Activated CD4-positive, alpha-beta T cell treated with anti-CD3 and anti-CD28 coated beads, Interleukin-2, amount 50 U/mL, for 16 hours (primary cell): Measurements from ENCODE around the gene RPL12.

ENCODE experiments used
- DNase-seq: peaks from one replicate; pipeline ENCODE4 v3.0.0-alpha.2; 2020

RPL12 gene

DNA sequence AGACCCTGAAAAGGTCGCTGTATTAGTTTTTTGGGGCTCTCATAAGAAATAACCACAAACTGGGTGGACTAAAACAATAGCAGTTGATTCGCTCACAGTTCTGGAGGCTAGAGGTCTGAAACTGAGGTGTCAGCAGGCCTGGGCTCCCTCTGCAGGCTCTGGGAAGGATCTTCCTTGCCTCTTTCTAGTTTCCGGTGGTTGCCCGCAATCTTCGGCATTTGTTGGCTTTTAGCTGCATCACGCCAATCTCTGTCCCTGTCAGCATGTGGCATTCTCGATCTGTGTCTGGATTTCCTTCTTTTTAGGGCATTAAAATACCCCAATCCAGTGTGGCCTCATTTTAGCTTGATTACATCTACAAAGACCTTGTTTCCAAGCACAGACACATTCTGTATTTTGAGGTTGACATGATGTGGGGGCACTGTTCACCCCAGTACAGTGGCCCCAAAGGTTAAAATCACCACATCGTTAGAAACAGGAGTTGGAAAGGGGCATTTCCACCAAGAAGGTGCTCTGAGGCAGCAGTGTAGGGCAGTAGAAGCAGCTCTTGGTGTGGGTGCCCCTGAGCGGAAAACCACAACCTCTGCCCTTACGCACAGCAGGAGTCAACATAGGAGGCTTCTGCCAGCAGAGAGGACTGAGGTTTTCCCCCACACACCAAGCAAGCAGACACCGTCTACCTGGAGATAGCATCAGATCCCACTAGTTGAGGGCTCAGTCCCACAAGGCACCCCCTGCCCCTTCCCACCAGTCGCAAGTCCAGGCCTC is 13.5 kb downstream of the RPL12 start:
- peak; percentile 65 for DNase-seq

DNA sequence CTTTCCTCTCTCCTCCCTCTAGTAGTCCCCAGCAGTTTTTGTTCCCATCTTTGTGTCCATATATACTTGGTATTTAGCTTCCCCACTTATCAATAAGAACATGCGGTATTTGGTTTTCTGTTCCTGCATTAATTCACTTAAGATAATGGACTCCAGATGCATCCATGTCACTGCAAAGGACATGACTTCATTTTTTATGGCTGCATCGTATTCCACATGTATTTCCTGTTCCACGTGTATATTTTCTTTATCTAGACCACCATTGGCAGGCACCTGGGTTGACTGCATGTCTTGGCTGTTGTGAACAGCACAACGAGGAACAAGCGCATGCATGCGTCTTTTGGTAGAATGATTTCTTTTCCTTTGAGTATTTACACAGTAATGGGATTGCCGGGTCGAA is 20.8 kb downstream of the RPL12 start:
- no peak for DNase-seq

DNA sequence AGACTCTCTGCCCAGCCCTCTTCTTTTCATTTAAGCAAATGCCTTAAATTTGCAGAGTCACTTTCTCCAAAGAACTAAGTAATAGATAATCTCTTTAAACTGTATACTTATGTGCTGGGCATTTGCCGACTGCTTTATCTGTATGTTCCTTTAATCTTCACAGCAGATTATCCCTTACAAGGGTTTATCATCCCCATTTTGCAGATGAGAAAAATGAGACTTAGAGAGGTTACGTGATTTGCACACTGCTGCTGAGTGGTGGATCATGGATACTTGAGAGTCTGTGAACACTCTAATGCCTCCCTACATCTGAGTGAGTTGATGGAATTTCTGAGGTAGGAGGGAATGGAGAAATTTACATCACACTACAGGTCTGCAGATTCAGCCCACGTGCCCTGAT is 22.9 kb downstream of the RPL12 start:
- DNase-seq = no peak

DNA sequence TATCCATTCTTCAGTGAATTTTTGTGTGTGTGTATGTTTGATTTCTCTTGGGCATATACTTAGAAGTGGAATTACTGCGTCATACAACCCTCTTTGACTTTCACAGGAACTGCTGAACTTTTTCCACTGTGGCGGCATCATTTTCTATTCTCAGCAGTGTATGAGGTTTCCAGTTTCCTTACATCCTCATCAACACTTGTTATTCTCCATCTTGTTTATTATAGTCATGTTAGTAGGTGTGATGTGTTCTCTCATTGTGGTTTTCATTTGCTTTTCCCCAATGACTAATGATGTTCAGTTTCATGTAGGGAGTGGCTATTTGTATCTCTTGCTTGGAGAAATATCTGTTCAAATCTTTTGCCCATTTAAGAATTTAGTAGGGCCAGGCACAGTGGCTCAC is 24.4 kb downstream of the RPL12 start:
- DNase-seq = peak; percentile 83

DNA sequence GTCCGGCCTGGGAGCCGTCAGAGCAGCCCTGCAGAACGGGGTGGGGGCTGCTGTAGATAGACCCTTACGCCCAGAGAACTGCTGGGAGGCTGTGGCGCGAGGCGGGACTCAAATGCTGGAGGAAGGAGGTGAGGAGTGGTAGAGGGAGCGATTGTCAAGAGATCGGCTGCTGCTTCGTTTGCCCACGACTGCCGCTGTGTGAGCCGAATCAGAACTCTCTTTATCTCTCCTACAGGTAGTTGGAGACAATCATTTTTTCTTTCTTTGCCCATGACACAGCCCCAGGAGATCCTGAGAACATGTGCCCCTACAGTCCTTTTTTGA is 26.6 kb downstream of the RPL12 start:
- peak; percentile 33 for DNase-seq

DNA sequence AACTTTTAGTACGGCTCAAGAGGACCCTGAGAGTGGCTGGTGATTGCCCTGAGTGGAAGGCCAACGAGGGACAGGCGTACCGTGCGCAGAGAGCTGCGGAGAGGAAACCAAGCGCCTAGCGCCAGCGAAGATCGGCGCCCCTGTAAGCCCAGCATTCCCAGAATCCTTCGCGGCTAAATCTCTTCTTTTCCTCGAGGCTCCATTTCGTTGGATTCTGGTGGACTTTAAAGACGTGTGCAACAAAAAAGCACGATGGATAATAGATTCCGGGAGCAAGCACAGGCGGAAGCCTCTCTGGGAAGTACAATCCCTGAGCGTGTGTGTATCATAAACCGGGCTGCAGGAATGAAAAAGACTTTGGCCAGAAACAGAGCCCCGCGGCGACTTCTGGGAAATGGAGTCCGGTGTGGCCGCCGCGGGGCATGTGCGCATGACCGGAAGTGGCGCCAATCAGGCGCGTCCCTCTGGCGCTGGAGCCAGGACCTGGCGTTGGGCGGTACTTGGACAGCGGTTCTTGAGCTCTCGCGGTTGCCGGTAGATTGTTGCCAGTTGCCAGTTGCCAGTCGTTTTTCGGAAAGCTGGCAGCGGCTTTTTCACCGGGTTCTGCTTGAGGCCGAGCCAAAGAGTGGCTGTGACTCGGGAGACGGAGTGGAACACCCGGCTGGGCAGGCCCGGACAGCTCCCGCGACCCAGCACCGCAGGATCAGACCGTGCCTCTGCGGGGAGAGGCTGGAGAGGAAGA is 27.1 kb downstream of the RPL12 start, which contains the start of gene ZNF79:
Gene ZNF79 (plus strand): TSS at position 449 of the 742 bp plus-strand sequence. CDS start 406 bp downstream, outside the sequence.
- DNase-seq = peak; percentile 94

DNA sequence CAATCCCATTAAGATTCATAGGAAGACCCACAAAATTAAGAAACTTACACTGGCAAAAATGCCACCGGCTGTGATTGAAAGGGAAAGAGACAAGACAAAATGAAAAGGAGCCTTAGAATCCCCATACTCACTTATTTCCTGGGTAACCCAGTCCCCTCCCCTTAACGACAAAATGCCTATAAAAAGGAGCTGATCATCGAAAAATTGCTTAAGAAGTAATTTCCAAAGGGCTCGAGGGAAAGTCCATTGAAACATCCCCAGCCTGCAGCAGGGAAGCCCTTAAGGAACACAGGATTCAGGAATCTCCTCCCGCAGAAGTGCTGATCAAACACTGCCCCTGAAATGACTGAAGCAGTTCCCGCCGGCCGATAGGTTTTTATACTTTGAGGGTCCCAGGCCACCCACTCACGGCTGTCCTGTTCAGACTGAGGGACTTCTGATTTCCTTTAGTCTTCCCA is 27.7 kb downstream of the RPL12 start:
- no peak for DNase-seq

DNA sequence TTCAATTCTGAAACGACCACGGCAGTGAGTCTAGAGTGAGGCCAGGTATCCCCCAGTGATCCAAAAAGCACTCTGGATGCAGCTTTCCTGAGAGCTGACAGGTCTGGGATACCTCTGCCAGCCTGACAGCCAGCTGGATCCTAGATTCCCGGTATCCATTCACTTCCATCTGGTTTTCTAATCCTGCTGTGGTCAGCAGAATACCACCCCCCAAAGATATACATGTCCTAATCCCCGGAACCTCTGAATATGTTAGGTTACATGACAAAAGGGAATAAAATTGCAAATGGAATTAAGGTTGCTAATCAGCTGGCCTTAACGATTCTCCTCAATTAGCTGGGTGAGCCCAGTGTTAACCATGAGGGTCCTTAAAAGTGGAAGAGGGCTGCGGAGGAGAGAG is 28.4 kb downstream of the RPL12 start:
- DNase-seq = no peak

DNA sequence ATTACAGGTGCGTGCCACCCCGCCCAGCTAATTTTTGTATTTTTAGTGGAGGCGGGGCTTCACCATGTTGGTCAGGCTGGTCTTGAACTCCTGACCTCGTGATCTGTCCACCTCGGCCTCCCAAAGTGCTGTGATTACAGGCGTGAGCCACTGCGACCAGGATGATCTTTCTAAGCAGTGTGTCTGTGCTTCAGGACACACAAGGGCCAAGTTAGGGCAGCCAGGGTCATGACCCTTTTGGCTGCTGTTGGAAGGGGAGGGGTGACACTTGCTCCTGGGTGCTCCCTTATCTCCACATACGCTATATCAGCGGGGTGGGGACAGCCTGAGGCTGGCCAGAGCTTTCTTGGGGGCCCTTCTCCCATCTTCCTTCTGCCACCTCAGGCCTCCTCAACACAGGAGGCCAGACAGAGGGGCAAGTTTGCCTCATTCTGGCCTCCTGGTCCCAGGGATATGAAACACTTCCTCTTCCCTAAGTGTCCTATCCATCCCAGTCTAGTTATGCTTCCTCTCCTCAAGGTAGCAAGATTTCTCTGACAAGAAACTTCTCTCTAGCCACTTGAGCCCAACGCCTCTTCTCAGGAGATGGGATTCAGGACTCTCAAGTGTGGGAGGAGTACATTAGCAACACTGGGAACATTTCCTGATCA is 28.9 kb downstream of the RPL12 start:
- DNase-seq = no peak

DNA sequence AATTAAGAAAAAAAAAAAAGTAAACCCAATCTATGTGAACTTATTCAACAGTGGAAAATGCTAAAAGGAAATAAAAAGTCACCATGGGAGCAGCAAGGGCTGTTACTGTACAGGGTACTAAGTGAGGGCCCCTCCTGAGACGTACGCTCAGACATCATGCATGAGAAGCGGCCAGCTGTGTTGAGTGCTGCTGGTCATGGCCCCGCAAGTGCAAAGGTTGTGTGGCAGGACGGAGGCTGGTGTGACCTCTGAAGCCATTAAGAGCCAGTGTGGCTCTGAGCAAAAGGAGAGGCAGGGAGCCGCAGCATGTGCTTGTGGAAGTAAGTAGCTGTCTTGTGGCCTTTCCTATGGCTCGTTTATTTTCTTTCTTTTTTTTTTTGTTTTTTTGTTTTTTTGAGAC is 30.1 kb downstream of the RPL12 start:
- no peak for DNase-seq

DNA sequence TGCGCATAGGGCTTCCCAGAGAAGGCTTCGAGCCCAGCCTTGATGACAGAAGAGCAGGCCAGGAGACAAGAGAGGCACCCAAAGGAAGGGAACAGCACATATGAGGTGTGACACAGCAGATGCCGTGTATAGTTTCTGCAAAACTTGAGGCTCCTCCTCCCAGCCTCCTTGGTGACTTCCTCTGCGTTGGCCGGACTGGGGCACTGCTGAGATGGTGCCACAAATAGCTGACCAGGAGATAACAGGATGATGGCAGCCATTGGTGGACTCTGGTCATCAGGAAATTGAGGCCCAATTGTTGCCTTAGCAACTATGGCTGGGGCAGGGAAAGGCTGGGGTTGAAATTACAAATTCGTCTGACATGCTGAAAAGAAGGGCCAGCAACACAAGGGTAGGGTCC is 31.9 kb downstream of the RPL12 start:
- no peak for DNase-seq

DNA sequence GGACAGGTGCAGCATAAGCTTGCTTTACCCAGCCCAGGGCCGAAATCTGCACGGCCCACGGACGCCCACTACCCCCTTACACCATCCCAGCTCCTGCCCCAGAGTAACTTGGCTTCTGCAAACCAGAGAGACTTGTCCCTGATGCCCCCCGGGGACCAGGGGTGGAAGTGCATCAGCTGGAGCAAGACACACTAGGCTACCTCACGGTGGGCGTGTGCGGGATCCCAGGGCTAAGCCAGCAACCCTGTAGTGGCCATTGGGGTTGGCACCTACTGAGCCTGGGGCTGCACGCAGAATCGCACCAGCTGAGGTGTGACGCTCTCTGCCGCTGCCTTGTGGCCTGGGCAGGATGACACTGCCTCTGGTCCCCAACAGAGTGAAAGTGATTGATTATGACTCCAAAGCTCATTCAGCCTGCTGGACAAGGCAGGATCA is 33.2 kb downstream of the RPL12 start:
- DNase-seq = peak; percentile 44

DNA sequence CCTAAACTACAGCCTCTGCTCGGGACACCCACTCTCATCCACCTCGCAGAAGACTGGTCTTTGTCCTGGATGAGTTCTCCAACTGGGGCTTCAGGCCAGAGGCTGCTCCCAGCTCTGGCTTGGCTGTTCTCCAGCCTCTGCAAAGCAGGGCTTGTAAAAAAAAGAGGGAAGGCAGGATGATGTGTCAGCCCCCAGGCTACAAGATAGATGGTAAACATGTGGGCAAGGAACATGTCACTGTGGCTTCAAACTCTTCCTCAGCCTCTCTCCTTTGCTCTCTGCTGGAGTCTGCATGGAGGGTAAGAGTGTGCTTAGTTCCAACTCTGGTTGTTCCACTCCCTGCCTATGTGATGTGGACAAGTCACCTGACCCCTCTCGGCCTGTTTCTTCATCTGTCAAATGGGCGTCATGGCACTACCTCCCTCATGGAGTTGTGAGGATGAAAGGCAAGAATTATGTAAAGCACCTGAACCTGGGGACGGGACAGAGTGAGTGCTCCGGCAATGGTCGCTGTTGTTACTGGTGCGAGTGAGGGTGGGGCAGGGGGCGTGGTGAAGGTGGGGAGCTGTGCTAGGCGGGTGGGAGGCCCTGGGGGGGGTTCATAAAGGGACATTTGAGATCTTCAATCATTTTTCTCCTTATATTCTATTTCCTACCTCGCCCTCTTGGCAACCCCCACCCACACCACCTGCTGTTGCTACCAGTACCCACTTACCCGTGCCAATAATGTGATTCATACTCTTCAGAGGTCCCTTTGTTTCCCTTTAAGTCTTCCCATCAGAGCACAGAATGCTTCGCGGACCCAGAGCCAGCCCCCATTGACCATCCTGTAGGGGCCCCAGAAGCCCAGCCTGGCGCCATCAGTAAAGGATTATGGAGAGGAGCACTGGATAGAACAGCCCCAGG is 33.8 kb downstream of the RPL12 start:
- no peak for DNase-seq

DNA sequence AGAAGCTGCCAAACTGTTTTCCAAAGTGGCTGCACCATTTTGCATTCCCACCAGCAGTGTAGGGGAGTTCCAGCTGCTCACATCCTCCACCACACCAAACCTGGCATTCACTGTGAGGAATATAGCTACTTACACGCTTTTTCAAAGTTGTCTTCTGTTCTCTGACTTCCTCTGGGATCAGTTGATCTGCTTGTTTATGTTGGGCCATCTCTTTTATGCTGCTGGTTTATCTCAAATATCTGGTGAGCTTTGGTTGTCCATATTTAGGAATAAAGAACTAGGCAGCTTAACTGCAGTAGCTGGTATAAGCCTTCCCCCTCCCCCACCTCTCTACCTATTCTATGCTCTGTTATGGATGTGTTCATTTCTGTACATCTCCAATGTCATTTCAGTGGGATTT is 35.5 kb downstream of the RPL12 start:
- DNase-seq = no peak

DNA sequence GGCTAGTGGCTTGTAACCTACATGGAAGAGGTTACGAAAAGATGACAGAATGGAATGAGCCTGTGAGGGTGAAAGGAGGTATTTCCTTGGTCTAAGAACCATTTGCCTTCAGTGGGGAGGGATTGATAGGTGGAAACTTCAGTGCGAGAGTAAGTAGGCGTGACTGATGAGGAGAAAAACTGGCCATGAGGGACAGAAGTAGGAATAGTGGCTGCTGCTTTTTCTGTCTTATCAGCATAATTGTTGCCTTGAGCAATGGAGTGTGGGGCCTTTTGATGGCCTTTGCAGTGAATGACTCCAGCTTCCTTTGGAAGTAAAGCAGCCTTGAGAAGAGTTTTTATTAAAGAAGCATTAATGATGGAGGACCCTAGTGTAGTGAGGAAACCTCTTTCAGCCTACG is 36.1 kb downstream of the RPL12 start:
- DNase-seq = no peak

DNA sequence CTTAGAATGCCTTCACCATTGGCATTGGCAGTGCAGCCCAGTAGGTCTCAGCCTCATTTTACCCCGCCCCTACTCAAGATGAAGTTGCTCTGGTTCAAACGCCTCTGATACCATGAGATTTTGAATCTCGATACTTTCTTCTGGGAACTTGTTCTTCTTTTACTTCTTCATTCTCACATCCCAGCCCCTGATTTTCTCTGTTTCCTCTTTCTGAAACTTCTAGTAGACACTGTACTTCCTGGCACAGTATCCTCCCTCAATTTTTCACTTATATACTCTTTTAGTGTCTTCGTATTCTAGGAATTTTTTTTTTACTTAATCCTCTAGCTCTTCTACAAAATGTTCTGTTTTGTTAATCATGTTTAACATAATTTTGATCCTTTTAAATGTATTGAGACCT is 40.1 kb downstream of the RPL12 start:
- DNase-seq = no peak

DNA sequence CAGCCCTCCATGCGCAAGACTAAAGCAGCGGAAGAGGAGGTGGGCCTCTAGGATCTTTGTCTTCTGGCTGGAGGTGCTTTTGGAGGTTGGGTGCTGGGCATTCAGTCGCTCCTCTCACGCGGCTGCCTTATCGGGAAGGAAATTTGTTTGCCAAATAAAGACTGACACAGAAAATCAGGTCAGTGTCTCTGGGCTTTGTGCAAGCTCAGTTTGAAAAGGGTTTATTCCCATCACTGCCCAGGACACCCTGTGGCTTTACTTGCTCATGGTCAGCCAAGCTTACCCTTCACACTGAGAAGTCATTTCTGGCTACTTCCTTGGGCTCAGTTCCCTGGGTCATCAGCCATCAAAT is 43.7 kb downstream of the RPL12 start:
- DNase-seq = no peak

DNA sequence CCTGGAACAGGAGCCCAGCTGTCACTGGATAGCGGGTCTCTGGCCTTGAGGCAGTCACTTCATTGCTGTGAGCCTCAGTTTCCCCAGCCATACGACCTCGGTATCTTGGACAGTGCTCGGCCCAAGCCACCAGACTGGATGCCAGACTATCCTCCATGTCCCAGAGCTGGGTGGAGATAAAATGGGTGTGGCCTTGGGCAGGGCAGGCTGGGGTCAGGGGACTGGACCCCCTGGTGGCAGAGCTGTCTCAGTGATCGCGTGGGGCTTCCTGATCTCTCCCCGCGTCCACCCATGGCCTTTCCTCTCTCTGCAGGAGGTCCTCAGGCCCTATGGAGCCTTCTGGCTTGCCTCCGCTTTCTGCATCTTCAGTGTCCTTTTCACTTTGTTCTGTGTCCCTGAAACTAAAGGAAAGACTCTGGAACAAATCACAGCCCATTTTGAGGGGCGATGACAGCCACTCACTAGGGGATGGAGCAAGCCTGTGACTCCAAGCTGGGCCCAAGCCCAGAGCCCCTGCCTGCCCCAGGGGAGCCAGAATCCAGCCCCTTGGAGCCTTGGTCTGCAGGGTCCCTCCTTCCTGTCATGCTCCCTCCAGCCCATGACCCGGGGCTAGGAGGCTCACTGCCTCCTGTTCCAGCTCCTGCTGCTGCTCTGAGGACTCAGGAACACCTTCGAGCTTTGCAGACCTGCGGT is 44.3 kb downstream of the RPL12 start:
- no peak for DNase-seq

DNA sequence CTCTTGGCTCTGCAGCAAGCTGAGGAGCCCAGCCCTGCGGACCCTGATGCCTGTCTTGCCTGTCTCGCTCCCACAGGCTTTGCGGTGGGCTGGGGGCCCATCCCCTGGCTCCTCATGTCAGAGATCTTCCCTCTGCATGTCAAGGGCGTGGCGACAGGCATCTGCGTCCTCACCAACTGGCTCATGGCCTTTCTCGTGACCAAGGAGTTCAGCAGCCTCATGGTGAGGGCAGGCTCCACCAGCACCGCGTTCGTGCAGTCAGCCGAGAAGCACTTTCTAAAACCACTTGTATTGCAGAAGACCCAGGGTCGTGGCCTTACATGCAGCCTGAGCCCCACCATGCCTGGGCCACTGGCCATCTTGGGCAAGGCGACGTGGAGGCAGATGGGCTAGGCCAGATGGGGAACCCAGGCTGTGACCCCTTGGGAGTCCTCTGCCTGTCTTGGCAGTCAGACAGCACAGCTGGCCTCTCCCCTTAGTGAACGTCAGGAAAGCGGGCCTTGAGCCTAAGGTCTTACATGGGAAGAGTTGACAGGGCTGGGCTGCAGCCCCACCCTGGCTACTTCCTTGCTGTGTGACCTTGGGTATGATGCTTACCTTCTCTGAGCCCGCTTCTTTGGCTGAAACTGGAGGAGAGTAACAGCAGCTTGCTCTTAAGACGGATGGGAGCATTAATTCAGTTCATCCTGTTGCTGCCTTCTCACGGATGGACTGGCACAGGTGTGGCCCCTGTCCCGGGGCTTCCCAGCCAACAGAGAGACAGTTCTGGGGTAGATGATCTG is 45.7 kb downstream of the RPL12 start:
- no peak for DNase-seq

DNA sequence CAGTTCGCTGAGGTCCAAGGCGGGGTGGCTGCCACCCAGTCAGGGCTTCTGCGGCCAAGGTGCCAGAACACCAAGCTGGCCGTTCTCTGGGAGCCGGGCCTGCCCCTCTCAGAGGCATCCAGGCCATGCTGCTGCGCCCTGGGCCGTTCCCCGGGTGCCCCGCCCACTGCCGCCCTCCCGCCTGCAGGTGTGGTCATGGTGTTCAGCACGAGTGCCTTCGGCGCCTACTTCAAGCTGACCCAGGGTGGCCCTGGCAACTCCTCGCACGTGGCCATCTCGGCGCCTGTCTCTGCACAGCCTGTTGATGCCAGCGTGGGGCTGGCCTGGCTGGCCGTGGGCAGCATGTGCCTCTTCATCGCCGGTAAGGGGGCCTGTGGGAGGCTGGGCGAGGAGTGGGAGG is 46.6 kb downstream of the RPL12 start:
- DNase-seq = no peak

DNA sequence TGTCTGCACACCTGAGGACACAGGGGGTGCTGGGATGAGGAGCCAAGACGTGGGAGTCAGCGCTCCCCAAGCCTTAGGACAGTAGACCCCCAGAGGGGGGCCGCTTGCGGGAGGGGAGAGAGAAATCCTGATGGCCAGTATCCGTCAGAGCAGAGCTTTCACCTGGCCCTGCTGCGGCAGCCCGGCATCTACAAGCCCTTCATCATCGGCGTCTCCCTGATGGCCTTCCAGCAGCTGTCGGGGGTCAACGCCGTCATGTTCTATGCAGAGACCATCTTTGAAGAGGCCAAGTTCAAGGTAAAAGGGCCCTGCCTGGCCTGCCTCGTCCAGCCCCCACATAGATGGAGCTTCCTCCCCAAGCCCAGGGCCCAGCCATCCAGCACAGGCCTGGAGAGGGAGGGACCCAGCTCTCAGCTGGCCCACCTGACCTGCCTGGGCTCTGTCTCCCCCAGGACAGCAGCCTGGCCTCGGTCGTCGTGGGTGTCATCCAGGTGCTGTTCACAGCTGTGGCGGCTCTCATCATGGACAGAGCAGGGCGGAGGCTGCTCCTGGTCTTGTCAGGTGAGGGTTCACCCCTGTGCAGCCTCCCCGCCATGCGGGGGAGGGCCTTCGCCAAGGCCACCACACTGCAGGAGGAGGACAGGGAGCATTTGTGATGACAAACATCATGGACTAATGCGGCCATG is 47.6 kb downstream of the RPL12 start:
- DNase-seq = no peak
